ENCODE data around the gene PMEPA1. TPM values are rescaled to one million over a fixed set of nuclear protein-coding genes. Genes with fewer than 3 reads are reported as not detected.

The PMEPA1 gene
- total RNA-seq, 3 donors from 2014 or later (not counting 1 experiment from before 2014, with no cell fraction given) = 1.2 to 5.9 (median 2.4) TPM

DNA sequence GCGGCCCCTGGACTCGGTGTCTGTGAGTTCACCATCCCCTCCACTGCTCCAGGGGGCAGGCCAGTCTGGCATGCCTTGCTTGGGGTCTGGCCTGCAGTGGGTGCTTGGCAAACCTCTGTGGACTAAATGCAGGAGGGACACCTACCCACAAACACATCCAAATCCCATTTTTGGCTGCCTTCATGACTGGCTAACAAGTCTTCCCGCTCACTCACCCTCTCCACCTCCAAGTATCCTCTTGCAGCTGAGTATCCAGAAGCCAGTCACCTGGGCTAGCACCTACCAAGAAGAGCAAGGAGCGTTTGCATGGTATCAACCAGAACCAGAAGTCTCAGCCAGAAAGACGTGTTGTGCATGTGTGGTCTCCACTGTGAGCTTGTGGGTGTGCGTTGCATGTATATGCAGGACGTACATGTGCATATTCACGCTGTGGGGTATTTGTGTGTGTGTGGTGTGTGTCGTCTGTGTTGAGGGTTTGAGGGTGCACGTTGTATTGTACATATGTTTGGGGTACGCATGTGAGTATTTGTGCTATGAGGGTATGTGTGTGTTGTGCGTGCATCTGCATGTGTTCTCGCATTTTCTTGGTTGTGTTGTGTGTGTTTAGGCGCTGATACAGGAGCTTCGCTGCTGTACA is 5.6 kb upstream of the PMEPA1 start:
- intact Hi-C loops (cut with micrococcal nuclease) = loop anchor here (10.0 kb wide), 1 partner anchor 321 kb away; the partner anchor contains the start of gene RBM38
- H3K4me1 Mint-ChIP-seq = peaks cover 5 to 14% of the 10 kb centered on the region in 2 donors
- Histone ChIP-seq H3K27me3 (ENCODE audit: control insufficient read depth, insufficient read depth, low read length) (peaks cover 4% of the 10 kb centered on the region), H3K36me3 (ENCODE audit: control insufficient read depth, insufficient read depth, low read length) (no peaks in the 10 kb centered on the region), H3K4me1 (ENCODE audit: control insufficient read depth, insufficient read depth, low read length) (peaks cover 18% of the 10 kb centered on the region), H3K4me3 (ENCODE audit: low read length) (no peak overlapping the region), H3K27ac (ENCODE audit: low read length) (no peak overlapping the region), H3K9me3 (ENCODE audit: control insufficient read depth, insufficient read depth, low read length) (no peaks in the 10 kb centered on the region)
- H3K9me3 Mint-ChIP-seq = no peaks in the 10 kb centered on the region
- 90% methylated on average over 15 of the region's 15 CpGs for WGBS (ENCODE audit: insufficient coverage)
- no peak overlapping the region for H3K4me3 Mint-ChIP-seq
- H3K36me3 Mint-ChIP-seq = no peaks in the 10 kb centered on the region
- TF ChIP-seq, protein P1, sequence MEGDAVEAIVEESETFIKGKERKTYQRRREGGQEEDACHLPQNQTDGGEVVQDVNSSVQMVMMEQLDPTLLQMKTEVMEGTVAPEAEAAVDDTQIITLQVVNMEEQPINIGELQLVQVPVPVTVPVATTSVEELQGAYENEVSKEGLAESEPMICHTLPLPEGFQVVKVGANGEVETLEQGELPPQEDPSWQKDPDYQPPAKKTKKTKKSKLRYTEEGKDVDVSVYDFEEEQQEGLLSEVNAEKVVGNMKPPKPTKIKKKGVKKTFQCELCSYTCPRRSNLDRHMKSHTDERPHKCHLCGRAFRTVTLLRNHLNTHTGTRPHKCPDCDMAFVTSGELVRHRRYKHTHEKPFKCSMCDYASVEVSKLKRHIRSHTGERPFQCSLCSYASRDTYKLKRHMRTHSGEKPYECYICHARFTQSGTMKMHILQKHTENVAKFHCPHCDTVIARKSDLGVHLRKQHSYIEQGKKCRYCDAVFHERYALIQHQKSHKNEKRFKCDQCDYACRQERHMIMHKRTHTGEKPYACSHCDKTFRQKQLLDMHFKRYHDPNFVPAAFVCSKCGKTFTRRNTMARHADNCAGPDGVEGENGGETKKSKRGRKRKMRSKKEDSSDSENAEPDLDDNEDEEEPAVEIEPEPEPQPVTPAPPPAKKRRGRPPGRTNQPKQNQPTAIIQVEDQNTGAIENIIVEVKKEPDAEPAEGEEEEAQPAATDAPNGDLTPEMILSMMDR (IDR thresholded peaks at IDR 0.05) = no peak
- H3K27ac Mint-ChIP-seq = no peak overlapping the region
- peaks cover 21 to 35% of the 10 kb centered on the region in 2 donors for H3K27me3 Mint-ChIP-seq (ENCODE audit: low read depth in 2 of 2)
- DNase-seq (no peak), ATAC-seq (no peak)

DNA sequence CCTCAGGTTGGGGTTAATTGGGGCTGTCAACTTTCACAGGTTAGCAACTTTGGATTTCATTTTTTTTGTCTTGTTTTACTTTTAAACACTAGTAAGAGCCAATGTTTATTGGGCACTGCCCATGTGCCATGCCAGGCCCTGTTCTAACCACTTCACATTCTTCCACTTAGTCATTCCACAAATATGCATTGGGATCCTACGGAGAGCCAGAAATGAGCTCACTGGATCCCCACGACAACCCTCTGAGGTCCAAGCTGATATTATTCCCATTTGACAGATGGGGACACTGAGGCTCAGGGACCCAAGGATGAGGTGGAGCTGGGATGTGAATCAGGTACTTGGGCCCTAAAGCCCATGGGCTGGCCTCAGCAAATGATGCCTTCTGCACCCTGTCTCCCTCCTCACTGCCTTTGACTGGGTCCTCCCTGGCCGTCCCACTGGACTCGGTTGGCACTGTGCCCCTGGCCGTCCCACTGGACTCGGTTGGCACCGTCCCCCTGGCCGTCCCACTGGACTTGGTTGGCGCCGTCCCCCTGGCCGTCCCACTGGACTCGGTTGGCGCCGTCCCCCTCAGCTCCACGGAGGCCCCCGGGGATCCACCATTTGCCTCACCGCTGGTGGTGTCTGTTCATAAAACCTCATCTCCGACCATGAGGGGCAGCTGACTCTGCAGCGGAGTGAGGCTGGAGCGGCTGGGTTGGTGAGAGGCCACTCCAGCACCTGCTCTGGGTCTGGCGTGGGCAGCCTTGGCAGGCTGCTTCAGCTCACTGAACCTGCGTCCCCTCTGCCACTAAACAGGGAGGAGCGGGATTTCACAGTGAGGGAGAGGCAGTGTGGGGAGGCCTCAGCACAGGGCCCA is 4.8 kb upstream of the PMEPA1 start:
- DNase-seq (no peak), ATAC-seq (no peak)
- Histone ChIP-seq H3K9me3 (ENCODE audit: control insufficient read depth, insufficient read depth, low read length) (no peaks in the 10 kb centered on the region), H3K27ac (ENCODE audit: low read length) (no peak overlapping the region), H3K4me3 (ENCODE audit: low read length) (no peak overlapping the region), H3K36me3 (ENCODE audit: control insufficient read depth, insufficient read depth, low read length) (no peaks in the 10 kb centered on the region), H3K27me3 (ENCODE audit: control insufficient read depth, insufficient read depth, low read length) (peaks cover 4% of the 10 kb centered on the region), H3K4me1 (ENCODE audit: control insufficient read depth, insufficient read depth, low read length) (peaks cover 21% of the 10 kb centered on the region)
- 92% methylated on average over 23 of the region's 23 CpGs for WGBS (ENCODE audit: insufficient coverage)
- H3K36me3 Mint-ChIP-seq = no peaks in the 10 kb centered on the region
- H3K4me3 Mint-ChIP-seq = no peak overlapping the region
- no peaks in the 10 kb centered on the region for H3K9me3 Mint-ChIP-seq
- no peak overlapping the region for H3K27ac Mint-ChIP-seq
- intact Hi-C loops (cut with micrococcal nuclease) = loop anchor here (10.0 kb wide), 1 partner anchor 320 kb away; the partner anchor contains the start of gene RBM38
- H3K27me3 Mint-ChIP-seq (ENCODE audit: low read depth in 2 of 2) = peaks cover 21 to 34% of the 10 kb centered on the region in 2 donors
- TF ChIP-seq, protein P1 (IDR thresholded peaks at IDR 0.05) = no peak
- peaks cover 5 to 16% of the 10 kb centered on the region in 2 donors for H3K4me1 Mint-ChIP-seq

DNA sequence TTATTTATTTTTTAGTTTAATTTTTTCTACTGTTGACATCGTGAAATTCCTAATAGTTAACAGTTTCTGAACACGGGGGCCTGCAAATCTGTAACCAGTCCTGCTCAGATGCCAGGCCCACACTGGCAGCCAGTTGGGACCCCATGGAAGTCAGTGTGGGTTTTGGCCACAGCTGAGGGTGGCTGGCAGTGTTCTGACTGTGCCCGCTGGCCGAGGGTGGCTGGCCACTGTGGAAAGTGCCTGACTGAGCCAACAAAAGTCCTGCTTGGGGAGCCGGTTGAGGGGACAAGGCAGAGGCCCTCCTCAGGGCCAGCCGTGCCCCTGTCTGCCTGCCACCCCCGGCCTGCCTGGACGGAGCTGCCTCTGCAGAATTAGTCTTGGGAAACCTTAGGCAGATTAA is 4.1 kb upstream of the PMEPA1 start:
- H3K4me3 ChIP-seq (ENCODE audit: low read length) = no peak overlapping the region
- Mint-ChIP-seq H3K36me3 (no peaks in the 10 kb centered on the region), H3K27ac (no peak overlapping the region), H3K4me1 (peaks cover 5 to 16% of the 10 kb centered on the region in 2 donors), H3K4me3 (no peak overlapping the region), H3K9me3 (no peaks in the 10 kb centered on the region), H3K27me3 (ENCODE audit: low read depth in 2 of 2) (peaks cover 21 to 35% of the 10 kb centered on the region in 2 donors)
- TF ChIP-seq, protein P1 (IDR thresholded peaks at IDR 0.05) = no peak
- intact Hi-C loops (cut with micrococcal nuclease) = loop anchor here (10.0 kb wide), 1 partner anchor 319 kb away; the partner anchor contains the start of gene RBM38
- H3K27ac ChIP-seq (ENCODE audit: low read length) = no peak overlapping the region
- WGBS (ENCODE audit: insufficient coverage) = 89% methylated on average over 8 of the region's 8 CpGs
- peaks cover 4% of the 10 kb centered on the region for H3K27me3 ChIP-seq (ENCODE audit: control insufficient read depth, insufficient read depth, low read length)
- H3K9me3 ChIP-seq (ENCODE audit: control insufficient read depth, insufficient read depth, low read length) = no peaks in the 10 kb centered on the region
- DNase-seq (no peak), ATAC-seq (no peak)
- H3K4me1 ChIP-seq (ENCODE audit: control insufficient read depth, insufficient read depth, low read length) = peaks cover 18% of the 10 kb centered on the region
- H3K36me3 ChIP-seq (ENCODE audit: control insufficient read depth, insufficient read depth, low read length) = no peaks in the 10 kb centered on the region

All from natural killer cell (primary cell).